Right lobe of liver (tissue), 6 donors: ENCODE results near the gene C22orf42. TPM values are rescaled to one million over a fixed set of nuclear protein-coding genes. Genes with fewer than 3 reads are reported as not detected.
A peak's percentile ranks its signal among the peaks of the same experiment; 100 is the strongest.

ENCODE experiments used
- ATAC-seq, 4 donors: fragments of 200-7000 bp; cut with Tn5 transposase; one replicate each; pipeline ENCODE4 v1.9.1; 2020; ENCODE audit warnings: mild to moderate bottlenecking in 4 of 4, moderate library complexity in 4 of 4
- DNase-seq, 3 donors: peaks; one replicate each; pipeline ENCODE4 v3.0.0-alpha.2; 2020
- H3K27ac ChIP-seq, 3 donors: fragments of 200-600 bp; one replicate each; pipeline ENCODE4 v1.8.0; 2022
- H3K27me3 ChIP-seq, 2 donors: fragments of 200-600 bp; one replicate each; pipeline ENCODE4 v1.8.0; 2022
- H3K36me3 ChIP-seq, 4 donors: fragments of 200-600 bp; sonication (generic) in 1 of 4; one replicate each; pipeline versions ENCODE4 v1.5.1 to v1.8.0; 2017 to 2022; ENCODE audit warnings: control low read depth in 1 of 4
- H3K4me1 ChIP-seq, 4 donors: fragments of 200-600 bp; sonication (generic) in 1 of 4; one replicate each; pipeline versions ENCODE4 v1.5.1 to v1.8.0; 2017 to 2022; ENCODE audit warnings: control low read depth in 1 of 4
- H3K4me3 ChIP-seq, 3 donors: fragments of 200-600 bp; one replicate each; pipeline ENCODE4 v1.8.0; 2022
- H3K9me3 ChIP-seq, 4 donors: fragments of 200-600 bp; sonication (generic) in 1 of 4; one replicate each; pipeline versions ENCODE4 v1.5.1 to v1.8.0; 2017 to 2022; ENCODE audit warnings: control low read depth in 1 of 4
- POLR2A ChIP-seq: fragments of 450-650 bp; IDR thresholded peaks from one replicate; pipeline ENCODE4 v1.6.1; 2017; ENCODE audit warnings: antibody characterized with exemption, mild to moderate bottlenecking
- WGBS: methylation state at CpG from one replicate; pipeline ENCODE4 v1.1.6; 2018; ENCODE audit warnings: low coverage, low lambda C conversion rate; ENCODE audit not compliant: insufficient coverage; ENCODE audit errors: missing lambda C conversion rate; 5-methylcytosine and 5-hydroxymethylcytosine counted together
- intact Hi-C, 2 donors: fragments of 100-400 bp; cut with DNase I; formaldehyde crosslinking; loops; one replicate each; pipeline versions ENCODE4 v1.11.2 to v1.14.1; 2022
- total RNA-seq, 6 experiments: library from RNA; depleted of rRNA in 2 of 6; stranded (reverse); fragments of >200 nt in 2 of 6; fragmentation: NEBNext Ultra II Directional in 3 of 6; extraction: Animal tissue kit (Norgen Biotek cat#: 25700) in 3 of 6; gene quantifications; one replicate each; pipeline versions ENCODE4 v1.1.0 to v1.2.4, GENCODE V29; 2016 to 2023
- TF ChIP-seq, protein P1 (sequence below), 4 donors: fragments of 200-600 bp in 3 of 4; fragments of 450-650 bp in 1 of 4; IDR thresholded peaks; one replicate each; pipeline versions ENCODE4 v1.5.1 to v1.8.0; 2016 to 2022; ENCODE audit warnings: antibody characterized with exemption in 4 of 4, mild to moderate bottlenecking in 2 of 4
- donor health status: DM: no; HTN: yes; CAD: no.
- donor health status: DM: no; HTN: no; CAD: no.
- donor health status: DM: no; HTN: no; CAD: no.
- donor health status: DM: no; HTN: yes; CAD: no.
- donor health status: DM: no; HTN: yes; CAD: no.

C22orf42 gene
- total RNA-seq, 6 experiments from 2014 or later = not detected

DNA sequence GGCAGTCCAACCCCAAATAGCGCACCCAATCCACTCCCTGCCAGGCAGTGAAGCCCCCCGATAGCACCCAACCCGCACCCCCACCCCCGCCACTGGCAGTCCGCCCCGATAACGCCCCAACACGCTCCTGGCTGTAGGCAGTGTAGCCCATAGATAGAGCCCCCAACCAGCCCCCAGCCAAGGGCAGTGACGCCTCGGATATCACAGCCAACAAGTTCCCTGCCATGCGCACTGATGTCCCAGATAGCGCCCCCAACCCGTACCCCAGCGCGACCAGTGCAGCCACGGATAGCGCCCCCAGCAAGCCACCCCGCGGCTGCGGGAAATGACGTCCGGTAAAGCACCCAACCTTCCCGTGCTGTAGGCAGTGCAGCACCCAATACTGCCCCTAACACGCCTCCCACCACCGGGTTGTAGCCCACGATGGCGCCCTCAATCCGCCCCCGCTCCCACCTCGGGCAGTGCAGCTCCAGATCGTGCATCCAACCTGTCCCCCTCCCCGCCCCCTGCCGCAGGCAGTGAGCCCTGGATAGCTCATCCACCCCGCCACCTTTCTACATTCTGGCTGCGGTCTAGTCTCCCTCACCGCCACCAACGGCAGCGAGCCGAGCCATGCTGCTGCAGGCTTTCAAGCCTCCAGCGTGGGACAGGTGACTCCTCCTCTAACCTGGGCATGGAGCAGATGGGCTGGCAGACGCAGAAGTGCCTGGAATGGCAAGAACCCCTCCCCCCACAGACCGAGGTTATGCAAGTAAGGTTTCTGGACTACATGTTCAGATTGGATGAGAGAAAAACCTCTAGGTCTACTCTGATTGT lies 45.1 kb upstream of the C22orf42 start:
- peak in 3 of 4 donors; percentile 34 to 47 (median 38) for ATAC-seq
- Histone ChIP-seq H3K36me3 (no peaks in the 10 kb centered on the region), H3K4me1 (peaks cover 0 to 5% (median 2%) of the 10 kb centered on the region in 4 donors), H3K27me3 (no peaks in the 10 kb centered on the region), H3K4me3 (peak overlapping the region in 1 of 3 donors; percentile 32), H3K9me3 (no peaks in the 10 kb centered on the region), H3K27ac (peak overlapping the region in 2 of 3 donors; percentile 24 to 47)
- peak in 2 of 3 donors; percentile 52 to 66 for DNase-seq
- TF ChIP-seq, protein P1, sequence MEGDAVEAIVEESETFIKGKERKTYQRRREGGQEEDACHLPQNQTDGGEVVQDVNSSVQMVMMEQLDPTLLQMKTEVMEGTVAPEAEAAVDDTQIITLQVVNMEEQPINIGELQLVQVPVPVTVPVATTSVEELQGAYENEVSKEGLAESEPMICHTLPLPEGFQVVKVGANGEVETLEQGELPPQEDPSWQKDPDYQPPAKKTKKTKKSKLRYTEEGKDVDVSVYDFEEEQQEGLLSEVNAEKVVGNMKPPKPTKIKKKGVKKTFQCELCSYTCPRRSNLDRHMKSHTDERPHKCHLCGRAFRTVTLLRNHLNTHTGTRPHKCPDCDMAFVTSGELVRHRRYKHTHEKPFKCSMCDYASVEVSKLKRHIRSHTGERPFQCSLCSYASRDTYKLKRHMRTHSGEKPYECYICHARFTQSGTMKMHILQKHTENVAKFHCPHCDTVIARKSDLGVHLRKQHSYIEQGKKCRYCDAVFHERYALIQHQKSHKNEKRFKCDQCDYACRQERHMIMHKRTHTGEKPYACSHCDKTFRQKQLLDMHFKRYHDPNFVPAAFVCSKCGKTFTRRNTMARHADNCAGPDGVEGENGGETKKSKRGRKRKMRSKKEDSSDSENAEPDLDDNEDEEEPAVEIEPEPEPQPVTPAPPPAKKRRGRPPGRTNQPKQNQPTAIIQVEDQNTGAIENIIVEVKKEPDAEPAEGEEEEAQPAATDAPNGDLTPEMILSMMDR (IDR thresholded peaks at IDR 0.05) = no peak
- no peak for TF ChIP-seq POLR2A
- WGBS = 48% methylated on average over 23 of the region's 42 CpGs
- intact Hi-C loops = loop anchor here (5.0 to 10.0 kb wide), 2 partner anchors 61 to 63 kb away; no protein-coding TSS in a partner anchor

DNA sequence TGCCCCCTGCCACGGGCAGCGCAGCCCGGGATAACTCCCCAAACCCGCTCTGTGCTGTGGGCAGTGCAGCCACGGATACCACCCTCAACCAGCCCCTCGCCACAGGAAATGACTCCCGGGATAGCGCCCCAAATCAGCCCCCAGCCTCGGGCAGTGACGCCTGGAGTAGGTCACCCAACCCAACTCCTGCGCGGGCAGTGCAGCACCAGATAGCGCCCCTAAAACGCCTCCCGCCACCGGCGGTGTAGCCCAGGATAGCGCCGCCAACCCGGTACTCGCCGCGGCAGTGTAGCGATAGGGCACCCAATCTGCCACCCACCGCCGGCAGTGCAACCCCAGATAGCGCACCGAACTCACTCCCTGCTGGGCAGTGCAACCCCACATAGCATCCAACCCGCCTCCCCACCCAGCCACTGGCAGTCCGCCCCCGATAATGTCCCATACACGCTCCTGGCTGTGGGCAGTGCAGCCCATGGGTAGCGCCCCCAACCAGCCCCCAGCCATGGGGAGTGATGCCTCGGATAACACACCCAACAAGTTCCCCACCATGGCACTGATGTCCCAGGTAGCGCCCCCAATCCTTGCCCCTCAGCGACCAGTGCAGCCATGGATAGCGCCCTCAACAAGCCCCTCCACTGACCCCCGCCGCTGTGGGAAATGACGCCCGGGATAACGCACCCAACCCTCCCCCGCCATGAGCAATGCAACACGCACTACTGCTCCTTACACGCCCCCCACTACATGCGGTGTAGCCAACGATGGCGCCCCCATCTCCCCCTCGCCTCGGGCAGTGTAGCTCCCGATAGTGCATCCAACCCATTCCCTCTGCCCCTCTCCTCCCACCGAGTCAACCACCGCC lies 44.3 kb upstream of the C22orf42 start:
- Histone ChIP-seq H3K9me3 (no peaks in the 10 kb centered on the region), H3K27me3 (no peaks in the 10 kb centered on the region), H3K27ac (no peak overlapping the region), H3K4me1 (peaks cover 0 to 5% (median 2%) of the 10 kb centered on the region in 4 donors), H3K36me3 (no peaks in the 10 kb centered on the region), H3K4me3 (peak overlapping the region; percentile 7 to 33 (median 31))
- TF ChIP-seq, protein P1 (IDR thresholded peaks at IDR 0.05) = no peak
- no peak for TF ChIP-seq POLR2A
- ATAC-seq = peak in 3 of 4 donors; percentile 2 to 12 (median 6)
- DNase-seq = no peak
- intact Hi-C loops = loop anchor here (5.0 to 10.0 kb wide), 2 partner anchors 61 to 64 kb away; no protein-coding TSS in a partner anchor
- 36% methylated on average over 5 of the region's 53 CpGs for WGBS

DNA sequence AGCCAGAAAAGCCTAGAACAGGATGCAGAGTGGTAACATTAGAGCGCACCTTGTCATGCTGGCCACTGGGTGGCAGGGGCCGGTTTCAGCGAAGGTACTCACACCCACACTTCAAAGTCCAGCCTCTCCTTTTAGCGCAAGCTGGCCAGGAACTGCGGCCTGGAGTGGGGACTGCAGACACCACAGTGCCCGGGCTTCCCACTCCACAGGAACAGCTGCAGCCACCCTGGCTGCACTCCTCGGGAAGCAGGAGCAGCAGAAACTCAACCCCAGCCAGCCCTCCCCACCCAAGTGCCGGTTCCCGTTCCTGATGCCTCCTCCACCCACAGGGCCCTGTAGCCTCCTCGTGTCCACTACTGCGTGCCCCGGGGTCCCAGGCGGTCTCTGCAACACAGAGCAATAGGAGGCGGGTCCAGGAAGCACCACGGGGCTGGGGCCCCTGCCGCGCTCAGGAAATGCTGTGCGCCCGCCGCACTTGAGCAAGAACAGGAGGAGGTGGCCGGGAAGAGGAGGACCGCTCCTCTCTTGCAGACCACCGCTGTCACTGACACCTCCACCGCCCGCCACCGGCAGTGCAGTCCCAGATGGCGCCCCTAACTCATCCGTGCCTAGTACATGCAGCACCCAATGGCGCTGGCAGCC lies 43.6 kb upstream of the C22orf42 start:
- peak; percentile 82 to 89 (median 87) for ATAC-seq
- Histone ChIP-seq H3K36me3 (no peaks in the 10 kb centered on the region), H3K27me3 (no peaks in the 10 kb centered on the region), H3K9me3 (no peaks in the 10 kb centered on the region), H3K4me3 (peak overlapping the region; percentile 7 to 33 (median 31)), H3K27ac (peak overlapping the region in 2 of 3 donors; percentile 17 to 35), H3K4me1 (peaks cover 0 to 5% (median 2%) of the 10 kb centered on the region in 4 donors)
- intact Hi-C loops = loop anchor here (5.0 to 10.0 kb wide), 2 partner anchors 62 to 65 kb away; no protein-coding TSS in a partner anchor
- WGBS = no CpG with 5 or more reads among the region's 29 CpGs
- DNase-seq = peak; percentile 76 to 86 (median 85)
- TF ChIP-seq POLR2A = no peak
- TF ChIP-seq, protein P1 (IDR thresholded peaks at IDR 0.05) = peak; percentile 69 to 78 (median 71)

DNA sequence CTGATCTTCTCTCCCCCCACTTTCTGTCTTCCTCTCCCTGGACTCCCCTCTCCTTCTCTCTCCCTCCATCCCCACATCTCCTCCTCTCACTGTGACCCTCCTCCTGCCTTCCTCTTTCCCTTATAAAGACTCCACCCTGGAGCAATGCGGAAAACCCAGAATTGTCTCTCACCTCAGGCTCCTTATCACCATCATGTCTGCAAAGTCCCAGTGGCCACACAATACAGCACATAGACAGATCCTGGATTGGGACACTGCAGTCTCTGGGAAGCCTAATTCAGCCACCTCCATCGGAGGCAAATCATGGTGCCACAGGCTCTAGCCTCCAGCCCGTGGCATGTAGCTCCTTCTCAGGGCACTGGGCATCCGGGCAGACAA lies 43.0 kb upstream of the C22orf42 start:
- no peak for DNase-seq
- TF ChIP-seq, protein P1 (IDR thresholded peaks at IDR 0.05) = no peak
- no peak for TF ChIP-seq POLR2A
- peaks cover 0 to 5% (median 2%) of the 10 kb centered on the region in 4 donors for H3K4me1 ChIP-seq
- H3K36me3 ChIP-seq = no peaks in the 10 kb centered on the region
- no peaks in the 10 kb centered on the region for H3K27me3 ChIP-seq
- H3K4me3 ChIP-seq = no peak overlapping the region
- peak overlapping the region in 1 of 3 donors; percentile 35 for H3K27ac ChIP-seq
- 8% methylated on average over 4 of the region's 4 CpGs for WGBS
- no peaks in the 10 kb centered on the region for H3K9me3 ChIP-seq
- ATAC-seq = no peak
- intact Hi-C loops = loop anchor here (5.0 to 10.0 kb wide), 2 partner anchors 63 to 65 kb away; no protein-coding TSS in a partner anchor
